GM12878 (cell line): ENCODE measurements around the gene RTCA. TPM values are rescaled to one million over a fixed set of nuclear protein-coding genes. Genes with fewer than 3 reads are reported as not detected.

Experiments used
- ATAC-seq: fragments of 200-7000 bp; cut with Tn5 transposase; 3 replicates; pipeline ENCODE4 v1.9.1; 2020; ENCODE audit warnings: mild to moderate bottlenecking, moderate library complexity
- BruUV-seq: library from RNA; stranded (reverse); fragments of 400-500 nt; replicated peaks from 2 replicates; lab custom pipeline; 2021; lab: Mats Ljungman, UMichigan
- CTCF ChIA-PET: fragments of 300-600 bp; sonication (Branson Sonifier 250); formaldehyde crosslinking; extraction: SDS; loops from one replicate; lab custom pipeline; 2021; ENCODE audit warnings: inconsistent platforms; lab: Yijun Ruan, JAX
- POLR2A ChIA-PET: fragments of 350-600 bp; formaldehyde crosslinking; extraction: SDS; loops from one replicate; lab custom pipeline; 2021; ENCODE audit warnings: inconsistent platforms; lab: Charles Lee
- RAD21 ChIA-PET: fragments of 300-600 bp; sonication (Branson Sonifier 250); formaldehyde crosslinking; loops from one replicate; lab custom pipeline; 2023; ENCODE audit warnings: antibody characterized with exemption; ENCODE audit not compliant: unreplicated experiment; lab: Charles Lee
- SMC1A ChIA-PET: fragments of 300-600 bp; sonication (Branson Sonifier 250); formaldehyde crosslinking; loops from one replicate; lab custom pipeline; 2023; ENCODE audit not compliant: unreplicated experiment, uncharacterized antibody; lab: Charles Lee
- DNase-seq: peaks from one replicate; pipeline ENCODE4 v3.0.0-alpha.2; 2011; ENCODE audit warnings: low read depth, low spot score
- FAIRE-seq: peaks from 3 replicates; lab custom pipeline; 2011; peaks lifted over from hg19 to GRCh38; lab: Jason Lieb, UNC
- H2AFZ ChIP-seq: 2 replicates; pipeline ENCODE4 v1.6.0; 2011; ENCODE audit warnings: low read depth, low read length, control low read depth; ENCODE audit not compliant: control insufficient read depth
- H3K27ac ChIP-seq: 2 replicates; pipeline ENCODE4 v1.5.1; 2011; ENCODE audit warnings: control low read depth; ENCODE audit not compliant: control insufficient read depth, insufficient read depth
- H3K27me3 ChIP-seq, 2 experiments: replicated peaks in 1 of 2; 2 replicates each; pipeline versions ENCODE4 v1.6.0 to v1.6.1; 2011; ENCODE audit warnings: low read length in 1 of 2; ENCODE audit not compliant: control insufficient read depth in 2 of 2, insufficient read depth in 2 of 2
- H3K36me3 ChIP-seq, 2 experiments: 2 replicates each; pipeline ENCODE4 v1.5.1; 2011; ENCODE audit warnings: low read length in 1 of 2; ENCODE audit not compliant: control insufficient read depth in 2 of 2, insufficient read depth in 2 of 2
- H3K4me1 ChIP-seq: 2 replicates; pipeline ENCODE4 v1.6.1; 2011; ENCODE audit warnings: mild to moderate bottlenecking, low read length, moderate library complexity, mixed read lengths; ENCODE audit not compliant: control insufficient read depth, insufficient read depth
- H3K4me2 ChIP-seq: 2 replicates; pipeline ENCODE4 v1.6.0; 2011; ENCODE audit warnings: control low read depth; ENCODE audit not compliant: control insufficient read depth, insufficient read depth
- H3K4me3 ChIP-seq: fragments of 200-600 bp; sonication (generic); 2 replicates; pipeline ENCODE4 v1.5.1; 2016
- H3K79me2 ChIP-seq: 2 replicates; pipeline ENCODE4 v1.6.0; 2011; ENCODE audit warnings: low read length; ENCODE audit not compliant: control insufficient read depth, insufficient read depth
- H3K9ac ChIP-seq: 2 replicates; pipeline ENCODE4 v1.8.0; 2011; ENCODE audit warnings: low read length, control low read depth, mixed read lengths; ENCODE audit not compliant: control insufficient read depth, insufficient read depth
- H3K9me3 ChIP-seq: replicated peaks from 3 replicates; pipeline ENCODE4 v1.5.1; 2011; ENCODE audit warnings: mild to moderate bottlenecking, low read length; ENCODE audit not compliant: control insufficient read depth, insufficient read depth
- H4K20me1 ChIP-seq: 2 replicates; pipeline ENCODE4 v1.6.0; 2011; ENCODE audit not compliant: control insufficient read depth, insufficient read depth
- ASH2L ChIP-seq: fragments of 300-600, 200-600 bp; sonication (generic); IDR thresholded peaks from 2 replicates; pipeline ENCODE4 v1.6.1; 2017; ENCODE audit warnings: low read depth, mild to moderate bottlenecking, borderline replicate concordance
- BCL11A ChIP-seq: IDR thresholded peaks from 2 replicates; pipeline ENCODE4 v1.6.1; 2011; ENCODE audit warnings: low read depth, low read length
- EED ChIP-seq: sonication (generic); IDR thresholded peaks from 2 replicates; pipeline ENCODE4 v1.6.1; 2016; ENCODE audit warnings: antibody characterized with exemption, low read depth
- IKZF1 ChIP-seq: fragments of 450-650 bp; conservative IDR thresholded peaks from 2 replicates; pipeline ENCODE4 v1.6.1; 2017; ENCODE audit warnings: antibody characterized with exemption, mild to moderate bottlenecking
- JUNB ChIP-seq: IDR thresholded peaks from 2 replicates; pipeline ENCODE4 v1.6.1; 2016; ENCODE audit warnings: antibody characterized with exemption, mild to moderate bottlenecking
- LARP7 ChIP-seq: fragments of 450-650 bp; IDR thresholded peaks from 2 replicates; pipeline ENCODE4 v1.6.1; 2017; ENCODE audit warnings: mild to moderate bottlenecking
- MLLT1 ChIP-seq: fragments of 450-650 bp; IDR thresholded peaks from 2 replicates; pipeline ENCODE4 v1.6.1; 2016; ENCODE audit warnings: mild to moderate bottlenecking
- RAD21 ChIP-seq: IDR thresholded peaks from 2 replicates; pipeline ENCODE4 v1.6.1; 2011; ENCODE audit warnings: mild to moderate bottlenecking, low read depth, low read length, moderate library complexity; ENCODE audit not compliant: insufficient read depth
- SMC3 ChIP-seq: IDR thresholded peaks from 2 replicates; pipeline ENCODE4 v1.6.1; 2011; ENCODE audit warnings: low read length, improper control_type of control experiment, borderline replicate concordance
- SP1 ChIP-seq: IDR thresholded peaks from one replicate; pipeline ENCODE4 v1.6.1; 2011; ENCODE audit warnings: low read depth, low read length
- TAF1 ChIP-seq: IDR thresholded peaks from 2 replicates; pipeline ENCODE4 v1.6.1; 2011; ENCODE audit warnings: mild to moderate bottlenecking, low read depth, low read length, borderline replicate concordance
- ZBED1 ChIP-seq: IDR thresholded peaks from 2 replicates; pipeline ENCODE4 v1.6.1; 2016; ENCODE audit warnings: borderline replicate concordance
- ZBTB33 ChIP-seq: fragments of 450-650 bp; IDR thresholded peaks from 2 replicates; pipeline ENCODE4 v1.6.1; 2017; ENCODE audit warnings: mild to moderate bottlenecking
- ZNF24 ChIP-seq: fragments of 450-650 bp; IDR thresholded peaks from 2 replicates; pipeline ENCODE4 v1.6.1; 2017; ENCODE audit warnings: antibody characterized with exemption, mild to moderate bottlenecking
- ZSCAN29 ChIP-seq: fragments of 450-650 bp; IDR thresholded peaks from 2 replicates; pipeline ENCODE4 v1.6.1; 2017; ENCODE audit warnings: mild to moderate bottlenecking, moderate library complexity
- WGBS: methylation state at CpG from one replicate; pipeline ENCODE4 v1.1.6; 2016; ENCODE audit warnings: low lambda C conversion rate; ENCODE audit not compliant: insufficient replicate concordance, insufficient coverage; ENCODE audit errors: missing lambda C conversion rate; 5-methylcytosine and 5-hydroxymethylcytosine counted together
- in situ Hi-C: fragments of 300-500 bp; cut with MboI; formaldehyde crosslinking; loops from 9 replicates; pipeline ENCODE4 v1.14.3; 2018; ENCODE audit warnings: mixed read lengths
- intact Hi-C: fragments of 100-400 bp; cut with micrococcal nuclease; formaldehyde crosslinking; loops from one replicate; pipeline ENCODE4 v1.14.2; 2022; ENCODE audit not compliant: unreplicated experiment
- polyA plus RNA-seq, 11 experiments: library from polyadenylated mRNA; depleted of rRNA in 4 of 11; unstranded in 6 of 11; stranded (reverse) in 5 of 11; fragments of >200 nt; fragmentation: Nextera tagmentation in 4 of 11; fragmentation: Illumina TruSeq in 1 of 11; extraction: Ambion mirVana in 4 of 11; extraction: Trizol in 1 of 11; gene quantifications; 1 replicate in 1 of 11; 2 replicates in 10 of 11; pipeline versions ENCODE4 v1.2.1 to v1.2.3, GENCODE V29; 2011 to 2016; ENCODE audit warnings: inconsistent platforms in 2 of 11, missing spikeins in 2 of 11, low read depth in 1 of 11
- total RNA-seq, 4 experiments: library from RNA; depleted of rRNA in 3 of 4; stranded (reverse); fragments of >200 nt in 3 of 4; fragmentation: Illumina TruSeq in 1 of 4; extraction: Trizol in 1 of 4; gene quantifications; 2 replicates each; pipeline versions ENCODE4 v1.2.1 to v1.2.3, GENCODE V29; 2013 to 2021

Gene RTCA
- total and polyA plus RNA-seq, 10 of the 15 experiments (the other 5 are each of a cell fraction or from before 2014, with no cell fraction given): 10.3 to 63.5 (median 37.3) TPM

GRCh38 chr1:100234432-100234831, 31.6 kb upstream of the RTCA start:
- no peak for DNase-seq
- RAD21 ChIA-PET: no interaction called here
- 100% methylated on average over 1 of the region's 1 CpG for WGBS
- no peak overlapping the region for H3K9ac ChIP-seq
- in situ Hi-C loops: no loop called here
- no TSS peak for BruUV-seq
- POLR2A ChIA-PET: no interaction called here
- H2AFZ ChIP-seq: no peak overlapping the region
- H3K9me3 ChIP-seq: no peaks in the 10 kb centered on the region
- intact Hi-C loops: no loop called here
- H3K4me2 ChIP-seq: no peak overlapping the region
- CTCF ChIA-PET: interaction anchor here (1.7 kb wide), 1 partner anchor 16 kb away, joined by 3 read pairs; no protein-coding TSS in a partner anchor
- peaks cover 0 to 9% of the 10 kb centered on the region in 2 experiments for H3K36me3 ChIP-seq
- no peak overlapping the region for H3K4me3 ChIP-seq
- SMC1A ChIA-PET: interaction anchor here (1.7 kb wide), 1 partner anchor 15 kb away, joined by 3 read pairs; the partner anchor contains the start of gene DBT
- no peaks in the 10 kb centered on the region for H3K79me2 ChIP-seq
- ATAC-seq: no peak
- no peak for TF ChIP-seq EED
- TF ChIP-seq ZNF24: no peak
- no peak for TF ChIP-seq TAF1
- TF ChIP-seq ZSCAN29: no peak
- no peak for TF ChIP-seq ASH2L
- no peak for TF ChIP-seq JUNB
- TF ChIP-seq LARP7: no peak
- no peak for TF ChIP-seq SMC3
- TF ChIP-seq ZBED1: no peak
- TF ChIP-seq ZBTB33: no peak
- TF ChIP-seq SP1: no peak
- TF ChIP-seq IKZF1: no peak
- TF ChIP-seq MLLT1: no peak
- no peak for TF ChIP-seq RAD21
- TF ChIP-seq BCL11A: no peak
- no peaks in the 10 kb centered on the region for H4K20me1 ChIP-seq
- H3K27me3 ChIP-seq: no peaks in the 10 kb centered on the region
- H3K27ac ChIP-seq: no peak overlapping the region
- no peaks in the 10 kb centered on the region for H3K4me1 ChIP-seq
- FAIRE-seq: no peak
